Measurements from ENCODE around the gene RAB35. TPM values are rescaled to one million over a fixed set of nuclear protein-coding genes. Genes with fewer than 3 reads are reported as not detected.

Gene RAB35
- polyA plus RNA-seq, 1 donor = 29.4 TPM

DNA sequence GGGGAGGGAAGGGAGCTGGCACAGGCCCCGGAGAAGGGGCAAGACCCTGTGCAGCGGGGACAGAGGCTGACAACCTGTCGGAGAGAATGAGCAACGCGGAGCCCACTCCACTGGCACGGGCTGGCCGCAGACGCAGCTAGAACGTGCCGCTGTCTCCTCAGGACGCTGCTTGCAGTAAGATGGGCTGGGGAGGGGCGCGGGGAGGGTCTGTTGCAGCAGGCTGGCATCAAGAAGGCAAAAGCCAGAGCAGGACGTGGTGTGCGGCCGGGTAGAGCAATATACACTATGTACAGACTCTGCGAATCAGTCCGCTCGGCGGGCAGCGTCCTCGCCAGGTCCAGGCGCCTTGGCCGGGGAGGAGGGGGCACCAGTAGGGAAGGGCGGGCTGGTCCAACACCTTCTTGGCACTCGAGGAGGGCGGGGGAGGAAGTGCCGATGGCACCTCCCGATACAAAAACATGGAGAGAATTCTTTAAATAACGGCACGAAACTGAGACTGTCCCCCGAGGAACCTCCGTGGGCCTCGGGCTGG, 19.8 kb downstream of the RAB35 start:
- peaks cover 53% of the 10 kb centered on the region for H3K36me3 ChIP-seq (ENCODE audit: control insufficient read depth, insufficient read depth, low read length)
- no peak for DNase-seq
- H3K4me3 ChIP-seq (ENCODE audit: low read length) = no peak overlapping the region
- H3K27ac ChIP-seq (ENCODE audit: low read length) = no peak overlapping the region
- H3K4me1 ChIP-seq (ENCODE audit: control insufficient read depth, insufficient read depth, low read length) = no peaks in the 10 kb centered on the region
- 90% methylated on average over 4 of the region's 34 CpGs for WGBS (ENCODE audit: insufficient coverage, low lambda C conversion rate)
- H3K9me3 ChIP-seq (ENCODE audit: control insufficient read depth, low read depth, low read length) = no peaks in the 10 kb centered on the region
- no peaks in the 10 kb centered on the region for H3K27me3 ChIP-seq (ENCODE audit: control insufficient read depth, insufficient read depth, low read length)

DNA sequence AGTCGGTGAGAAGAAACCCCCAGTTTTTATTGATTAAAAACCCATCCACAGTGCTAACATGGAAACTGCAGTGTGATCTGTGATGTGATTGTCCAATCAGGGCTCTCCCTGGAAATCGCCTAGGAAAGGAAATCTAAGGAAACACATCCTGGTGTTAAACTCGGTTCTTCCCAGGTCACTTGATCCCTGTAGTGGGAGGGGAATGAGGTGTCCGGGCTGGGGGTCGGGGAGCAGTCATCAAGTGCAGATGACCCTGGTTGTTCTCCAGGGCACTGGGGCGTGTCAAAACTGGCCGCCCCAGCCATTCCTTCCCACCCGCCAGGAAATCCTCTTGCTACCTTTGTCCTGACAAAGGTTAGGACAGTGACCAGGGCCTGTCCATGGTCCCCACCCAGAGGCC, 20.8 kb downstream of the RAB35 start:
- Histone ChIP-seq H3K27me3 (ENCODE audit: control insufficient read depth, insufficient read depth, low read length) (no peaks in the 10 kb centered on the region), H3K4me3 (ENCODE audit: low read length) (no peak overlapping the region), H3K9me3 (ENCODE audit: control insufficient read depth, low read depth, low read length) (no peaks in the 10 kb centered on the region), H3K4me1 (ENCODE audit: control insufficient read depth, insufficient read depth, low read length) (no peaks in the 10 kb centered on the region), H3K36me3 (ENCODE audit: control insufficient read depth, insufficient read depth, low read length) (peaks cover 50% of the 10 kb centered on the region), H3K27ac (ENCODE audit: low read length) (no peak overlapping the region)
- DNase-seq = no peak
- WGBS (ENCODE audit: insufficient coverage, low lambda C conversion rate) = no CpG with 5 or more reads among the region's 8 CpGs

DNA sequence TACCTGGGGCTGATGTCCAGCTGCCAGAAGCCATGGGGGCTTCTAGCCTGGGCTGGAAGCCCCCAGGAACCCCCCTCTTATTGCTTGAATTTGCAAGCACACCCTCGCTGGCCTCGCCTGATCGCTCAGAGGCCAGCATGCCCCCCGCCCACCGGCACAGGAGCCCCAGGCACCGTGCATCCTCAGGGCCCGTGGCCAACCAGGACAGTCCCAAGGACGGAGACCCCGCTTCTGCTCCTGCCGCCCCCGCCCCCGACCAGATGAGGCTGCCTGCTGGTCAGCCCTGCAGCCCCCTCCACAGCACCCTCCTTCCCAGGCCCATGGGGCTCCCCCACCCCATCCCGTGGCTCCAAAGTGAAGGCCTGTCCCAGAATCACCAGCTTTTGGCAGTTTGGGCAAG, 21.2 kb downstream of the RAB35 start:
- Histone ChIP-seq H3K27me3 (ENCODE audit: control insufficient read depth, insufficient read depth, low read length) (no peaks in the 10 kb centered on the region), H3K36me3 (ENCODE audit: control insufficient read depth, insufficient read depth, low read length) (peaks cover 46% of the 10 kb centered on the region), H3K9me3 (ENCODE audit: control insufficient read depth, low read depth, low read length) (no peaks in the 10 kb centered on the region), H3K4me3 (ENCODE audit: low read length) (no peak overlapping the region), H3K27ac (ENCODE audit: low read length) (no peak overlapping the region), H3K4me1 (ENCODE audit: control insufficient read depth, insufficient read depth, low read length) (no peaks in the 10 kb centered on the region)
- DNase-seq = no peak
- WGBS (ENCODE audit: insufficient coverage, low lambda C conversion rate) = 90% methylated on average over 2 of the region's 13 CpGs

DNA sequence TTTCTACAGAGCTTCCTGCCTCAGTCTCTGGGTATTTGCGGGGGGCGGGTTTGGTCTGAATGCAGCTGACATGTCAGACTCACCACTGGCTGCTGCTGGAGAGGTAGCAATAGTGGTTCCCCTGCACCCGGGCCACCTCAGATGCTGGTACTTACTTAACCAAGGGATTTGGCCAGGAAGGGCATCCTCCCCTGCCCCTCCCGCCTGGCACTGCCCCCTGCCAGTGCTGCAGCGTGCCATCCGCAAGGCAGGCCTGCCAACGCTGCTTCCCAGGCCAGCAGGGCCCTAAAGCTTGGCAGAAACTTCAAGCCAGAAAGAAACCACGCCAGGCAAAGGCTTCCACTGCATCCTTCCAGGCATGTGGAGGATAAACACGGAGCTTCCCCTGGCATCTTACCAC, 22.1 kb downstream of the RAB35 start:
- Histone ChIP-seq H3K27ac (ENCODE audit: low read length) (no peak overlapping the region), H3K4me1 (ENCODE audit: control insufficient read depth, insufficient read depth, low read length) (no peaks in the 10 kb centered on the region), H3K4me3 (ENCODE audit: low read length) (no peak overlapping the region), H3K27me3 (ENCODE audit: control insufficient read depth, insufficient read depth, low read length) (no peaks in the 10 kb centered on the region), H3K36me3 (ENCODE audit: control insufficient read depth, insufficient read depth, low read length) (peaks cover 40% of the 10 kb centered on the region), H3K9me3 (ENCODE audit: control insufficient read depth, low read depth, low read length) (no peaks in the 10 kb centered on the region)
- DNase-seq = no peak
- WGBS (ENCODE audit: insufficient coverage, low lambda C conversion rate) = no CpG with 5 or more reads among the region's 9 CpGs

DNA sequence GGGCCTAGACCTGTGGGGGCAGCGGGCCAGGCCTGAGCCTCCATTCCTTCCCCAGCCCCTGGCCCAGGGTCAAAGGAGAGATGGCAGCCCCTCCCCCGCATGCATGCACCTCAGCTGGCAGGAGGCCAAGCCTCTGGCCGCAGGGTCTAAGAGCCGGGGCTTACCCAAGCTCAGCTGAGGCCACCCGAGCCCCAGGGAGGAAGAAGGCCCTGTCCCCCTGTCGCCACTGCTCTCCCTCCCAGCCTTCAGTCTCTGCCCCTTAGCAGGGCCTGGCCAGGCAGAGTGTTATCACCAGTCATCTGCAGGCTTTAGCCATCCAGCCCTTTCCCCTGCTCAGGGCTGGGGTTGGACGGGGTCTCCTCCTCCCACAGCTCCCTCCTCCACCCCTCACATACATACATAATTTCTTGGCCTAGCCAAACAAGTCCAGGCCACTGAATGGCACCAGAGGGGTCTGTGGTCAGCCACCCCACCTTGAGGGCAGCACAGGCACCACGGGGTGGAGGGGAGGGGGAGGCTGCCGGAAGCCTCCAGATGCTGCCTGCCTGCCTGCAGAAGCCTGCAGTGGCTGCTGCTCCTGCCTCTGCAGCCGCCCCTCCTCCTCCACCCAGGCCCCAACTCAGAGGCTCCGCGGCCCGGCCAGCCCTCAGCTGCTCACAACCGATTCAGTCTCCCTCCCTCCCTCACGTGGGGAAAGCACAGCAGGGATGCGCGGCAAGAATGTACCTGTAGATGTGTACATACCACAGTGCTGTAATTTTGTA, 22.8 kb downstream of the RAB35 start:
- no CpG with 5 or more reads among the region's 17 CpGs for WGBS (ENCODE audit: insufficient coverage, low lambda C conversion rate)
- Histone ChIP-seq H3K27me3 (ENCODE audit: control insufficient read depth, insufficient read depth, low read length) (no peaks in the 10 kb centered on the region), H3K36me3 (ENCODE audit: control insufficient read depth, insufficient read depth, low read length) (peaks cover 35% of the 10 kb centered on the region), H3K4me1 (ENCODE audit: control insufficient read depth, insufficient read depth, low read length) (no peaks in the 10 kb centered on the region), H3K27ac (ENCODE audit: low read length) (no peak overlapping the region), H3K9me3 (ENCODE audit: control insufficient read depth, low read depth, low read length) (no peaks in the 10 kb centered on the region), H3K4me3 (ENCODE audit: low read length) (no peak overlapping the region)
- DNase-seq = no peak

DNA sequence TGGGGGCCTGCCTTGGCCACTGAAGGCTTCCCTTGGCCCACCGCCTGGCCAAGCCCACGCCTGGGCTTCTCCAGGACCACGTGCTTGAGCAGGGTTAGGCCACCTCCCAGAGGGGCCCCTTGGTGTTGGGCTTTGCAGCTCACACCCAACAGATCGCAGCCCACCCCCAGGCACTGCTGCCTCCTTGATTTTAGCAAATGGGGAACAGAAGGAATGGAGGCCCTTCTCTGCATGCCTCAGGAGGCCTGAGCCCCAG, 23.3 kb downstream of the RAB35 start:
- Histone ChIP-seq H3K27ac (ENCODE audit: low read length) (no peak overlapping the region), H3K4me1 (ENCODE audit: control insufficient read depth, insufficient read depth, low read length) (no peaks in the 10 kb centered on the region), H3K36me3 (ENCODE audit: control insufficient read depth, insufficient read depth, low read length) (peaks cover 31% of the 10 kb centered on the region), H3K4me3 (ENCODE audit: low read length) (no peak overlapping the region), H3K9me3 (ENCODE audit: control insufficient read depth, low read depth, low read length) (no peaks in the 10 kb centered on the region), H3K27me3 (ENCODE audit: control insufficient read depth, insufficient read depth, low read length) (no peaks in the 10 kb centered on the region)
- no CpG with 5 or more reads among the region's 4 CpGs for WGBS (ENCODE audit: insufficient coverage, low lambda C conversion rate)
- no peak for DNase-seq

DNA sequence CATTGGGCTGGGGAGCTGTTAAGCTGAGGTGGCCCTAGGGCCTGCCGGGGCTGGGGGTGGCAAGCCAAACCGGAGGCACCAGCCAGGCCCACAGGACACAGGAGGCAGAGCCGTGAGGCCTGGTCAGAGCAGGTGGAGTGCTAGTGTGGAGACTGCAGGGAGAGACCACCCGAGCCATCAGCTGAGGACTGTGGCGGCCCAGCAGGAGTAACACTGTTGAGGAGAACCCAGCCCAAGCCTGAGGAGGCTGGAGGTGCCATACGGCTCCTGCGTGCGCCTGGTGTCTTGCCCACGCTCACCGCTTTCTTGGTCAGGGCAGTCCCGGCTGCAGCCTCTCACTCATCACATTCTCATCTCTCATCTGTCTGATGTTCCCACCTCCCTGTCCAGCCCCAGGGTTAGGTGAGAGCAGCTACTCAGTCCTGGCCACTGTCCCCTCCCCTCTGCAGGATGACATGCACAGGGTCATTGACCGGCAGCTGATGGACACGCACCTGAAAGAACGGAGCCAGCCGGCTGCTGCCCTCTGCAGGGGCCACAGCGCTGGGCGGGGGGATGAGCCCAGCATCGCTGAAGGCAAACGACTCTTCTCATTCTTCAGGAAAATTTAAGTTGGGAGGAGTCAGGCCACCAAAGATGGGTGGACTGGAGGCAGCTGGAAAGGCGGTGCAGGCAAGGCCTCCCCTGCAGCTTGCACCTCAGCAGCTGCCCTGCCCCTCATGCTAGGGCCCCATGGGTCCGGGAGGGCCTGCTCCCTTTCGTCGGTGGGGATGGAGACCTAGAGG, 23.8 kb downstream of the RAB35 start:
- H3K4me3 ChIP-seq (ENCODE audit: low read length) = no peak overlapping the region
- H3K4me1 ChIP-seq (ENCODE audit: control insufficient read depth, insufficient read depth, low read length) = no peaks in the 10 kb centered on the region
- peaks cover 28% of the 10 kb centered on the region for H3K36me3 ChIP-seq (ENCODE audit: control insufficient read depth, insufficient read depth, low read length)
- DNase-seq = no peak
- H3K27ac ChIP-seq (ENCODE audit: low read length) = no peak overlapping the region
- no peaks in the 10 kb centered on the region for H3K9me3 ChIP-seq (ENCODE audit: control insufficient read depth, low read depth, low read length)
- H3K27me3 ChIP-seq (ENCODE audit: control insufficient read depth, insufficient read depth, low read length) = no peaks in the 10 kb centered on the region
- WGBS (ENCODE audit: insufficient coverage, low lambda C conversion rate) = no CpG with 5 or more reads among the region's 23 CpGs

DNA sequence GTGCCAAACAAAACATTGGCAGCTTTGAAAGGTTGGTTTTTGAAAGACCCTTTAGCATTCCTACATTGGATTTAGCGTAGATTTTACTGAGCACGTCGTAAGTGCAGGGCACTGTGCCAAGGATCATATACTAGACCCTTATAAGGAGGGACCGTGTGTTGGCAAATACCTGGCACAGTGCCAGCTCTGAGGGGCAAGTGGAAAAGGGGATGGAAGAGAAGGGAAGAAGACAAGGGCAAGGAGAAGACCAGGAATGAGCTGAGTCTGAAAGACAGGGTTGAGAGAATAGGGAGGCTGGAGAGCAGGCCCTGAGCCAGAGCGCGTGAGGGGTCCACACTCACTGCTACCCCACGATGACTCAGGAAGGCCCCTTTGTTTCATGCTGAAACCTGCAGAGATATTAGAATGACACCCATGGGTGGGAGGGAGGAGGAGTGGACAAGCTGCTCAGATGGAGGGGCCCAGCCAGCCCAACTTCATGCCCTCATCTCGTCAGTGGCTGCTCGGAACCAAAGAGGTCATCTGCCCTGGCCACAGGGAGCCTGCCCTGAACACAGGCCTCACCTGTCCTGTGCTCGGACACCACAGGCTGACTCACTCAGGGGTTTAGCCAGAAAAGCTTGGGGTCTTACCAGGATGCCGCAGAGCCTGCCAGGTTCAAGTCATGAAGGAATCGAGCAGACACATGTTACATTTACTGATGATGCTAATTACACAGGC, 25.0 kb downstream of the RAB35 start:
- Histone ChIP-seq H3K27ac (ENCODE audit: low read length) (no peak overlapping the region), H3K9me3 (ENCODE audit: control insufficient read depth, low read depth, low read length) (no peaks in the 10 kb centered on the region), H3K4me1 (ENCODE audit: control insufficient read depth, insufficient read depth, low read length) (peaks cover 6% of the 10 kb centered on the region), H3K4me3 (ENCODE audit: low read length) (no peak overlapping the region), H3K27me3 (ENCODE audit: control insufficient read depth, insufficient read depth, low read length) (no peaks in the 10 kb centered on the region), H3K36me3 (ENCODE audit: control insufficient read depth, insufficient read depth, low read length) (peaks cover 19% of the 10 kb centered on the region)
- WGBS (ENCODE audit: insufficient coverage, low lambda C conversion rate) = no CpG with 5 or more reads among the region's 12 CpGs
- no peak for DNase-seq

DNA sequence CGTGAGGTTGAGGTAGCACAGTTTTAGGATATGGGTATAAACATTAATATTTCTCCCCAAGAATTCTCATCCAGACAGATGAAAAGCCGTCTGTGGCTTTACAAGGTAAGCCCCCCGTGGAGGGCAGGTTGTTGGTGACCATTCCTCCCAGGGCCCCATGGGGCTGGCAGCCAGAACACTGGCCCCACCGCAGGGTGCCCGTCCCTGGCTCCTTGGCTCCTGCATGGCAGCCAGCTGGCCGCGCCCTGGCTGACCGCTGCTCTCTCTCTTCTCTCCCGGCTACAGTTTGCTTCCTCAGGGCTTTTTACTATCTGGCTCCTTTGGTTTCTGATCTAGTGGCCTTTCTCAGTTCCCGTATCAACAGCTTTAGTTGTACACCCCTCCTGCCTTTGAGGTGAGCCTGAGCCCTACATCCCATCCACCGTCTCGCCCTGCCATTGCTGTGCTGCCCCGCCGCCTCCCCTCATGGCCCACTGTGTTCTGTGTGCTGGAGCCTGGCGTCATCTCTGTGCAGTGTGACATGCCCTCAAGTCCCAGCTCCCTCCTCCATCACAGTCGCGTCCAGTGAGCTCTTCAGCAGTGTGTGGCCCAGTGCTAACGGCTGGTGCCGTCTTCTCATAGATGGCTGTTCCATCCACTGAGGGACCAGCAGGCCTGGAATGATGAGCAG, 25.8 kb downstream of the RAB35 start:
- Histone ChIP-seq H3K36me3 (ENCODE audit: control insufficient read depth, insufficient read depth, low read length) (peaks cover 11% of the 10 kb centered on the region), H3K4me3 (ENCODE audit: low read length) (no peak overlapping the region), H3K27ac (ENCODE audit: low read length) (no peak overlapping the region), H3K27me3 (ENCODE audit: control insufficient read depth, insufficient read depth, low read length) (no peaks in the 10 kb centered on the region), H3K9me3 (ENCODE audit: control insufficient read depth, low read depth, low read length) (no peaks in the 10 kb centered on the region), H3K4me1 (ENCODE audit: control insufficient read depth, insufficient read depth, low read length) (peaks cover 6% of the 10 kb centered on the region)
- WGBS (ENCODE audit: insufficient coverage, low lambda C conversion rate) = no CpG with 5 or more reads among the region's 19 CpGs
- no peak for DNase-seq

DNA sequence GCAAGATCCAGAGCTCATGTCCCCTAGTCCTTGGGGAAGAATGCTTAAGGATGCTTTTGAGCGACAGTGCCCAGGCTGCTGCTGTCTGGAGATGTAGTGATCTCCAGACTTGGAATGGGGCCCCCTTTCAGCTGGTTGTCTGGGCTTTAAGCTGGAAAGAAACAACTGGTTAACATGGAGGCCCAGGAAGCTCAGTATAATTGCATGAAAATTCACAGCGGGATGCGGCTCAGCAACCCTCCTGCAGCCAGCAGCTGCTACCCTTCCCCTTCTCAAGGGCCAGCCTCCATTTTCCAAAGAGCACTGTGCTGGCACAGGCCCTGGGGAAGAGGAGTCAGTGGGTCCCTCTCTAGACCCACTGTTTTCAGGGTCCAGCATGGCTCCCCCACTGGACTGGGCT, 26.3 kb downstream of the RAB35 start:
- DNase-seq = no peak
- Histone ChIP-seq H3K4me3 (ENCODE audit: low read length) (no peak overlapping the region), H3K27ac (ENCODE audit: low read length) (no peak overlapping the region), H3K9me3 (ENCODE audit: control insufficient read depth, low read depth, low read length) (no peaks in the 10 kb centered on the region), H3K27me3 (ENCODE audit: control insufficient read depth, insufficient read depth, low read length) (no peaks in the 10 kb centered on the region), H3K36me3 (ENCODE audit: control insufficient read depth, insufficient read depth, low read length) (peaks cover 9% of the 10 kb centered on the region), H3K4me1 (ENCODE audit: control insufficient read depth, insufficient read depth, low read length) (peaks cover 6% of the 10 kb centered on the region)
- WGBS (ENCODE audit: insufficient coverage, low lambda C conversion rate) = no CpG with 5 or more reads among the region's 3 CpGs
